HG02571 (cell line): ENCODE data around the gene ACYP1.
"Not testable (repeated sequence)": the region's sequence is repeated elsewhere in the genome, so short reads cannot be mapped to it uniquely, and the experiment has no call there.

Experiments
- ATAC-seq: cut with Tn5 transposase; IDR thresholded peaks from one replicate; pipeline ENCODE4 v1.9.1; 2021; ENCODE audit warnings: mild to moderate bottlenecking, moderate library complexity; ENCODE audit not compliant: unreplicated experiment

Gene ACYP1

GRCh38 chr14:75068294-75069120, 4.7 kb upstream of the ACYP1 start:
- no peak for ATAC-seq

- ATAC-seq = not testable (repeated sequence)
Observed at GRCh38 chr14:75067765-75068164, 3.9 kb upstream of the ACYP1 start.

- no peak for ATAC-seq
Observed at GRCh38 chr14:75067212-75067611, 3.4 kb upstream of the ACYP1 start.

GRCh38 chr14:75066691-75067090, 2.9 kb upstream of the ACYP1 start:
- ATAC-seq = no peak

GRCh38 chr14:75064205-75064567, 362 bp upstream of the ACYP1 start:
- ATAC-seq = no peak

GRCh38 chr14:75063013-75063412, 811 bp downstream of the ACYP1 start:
- no peak for ATAC-seq

GRCh38 chr14:75060420-75060819, 3.4 kb downstream of the ACYP1 start:
- ATAC-seq = no peak

- no peak for ATAC-seq
Observed at GRCh38 chr14:75059642-75060041, 4.2 kb downstream of the ACYP1 start.

GRCh38 chr14:75054421-75054820, 9.4 kb downstream of the ACYP1 start:
- ATAC-seq = no peak

GRCh38 chr14:75053396-75054291, 10.2 kb downstream of the ACYP1 start:
- no peak for ATAC-seq

GRCh38 chr14:75051556-75051899, 12.3 kb downstream of the ACYP1 start:
- no peak for ATAC-seq

GRCh38 chr14:75050852-75051555, 12.8 kb downstream of the ACYP1 start, which contains the start of gene MLH3:
MLH3 (minus strand) TSS chr14:75051467; CDS start chr14:75049655, 1,812 bp downstream.
- ATAC-seq = peak; percentile 76

GRCh38 chr14:75049731-75050201, 14.1 kb downstream of the ACYP1 start:
- ATAC-seq = no peak

- no peak for ATAC-seq
Observed at GRCh38 chr14:75049136-75049535, 14.7 kb downstream of the ACYP1 start.

- ATAC-seq = no peak
Observed at GRCh38 chr14:75048101-75048500, 15.7 kb downstream of the ACYP1 start.

GRCh38 chr14:75047506-75047905, 16.3 kb downstream of the ACYP1 start:
- no peak for ATAC-seq

GRCh38 chr14:75046899-75047298, 16.9 kb downstream of the ACYP1 start:
- no peak for ATAC-seq

- no peak for ATAC-seq
Observed at GRCh38 chr14:75046275-75046674, 17.5 kb downstream of the ACYP1 start.

GRCh38 chr14:75044752-75045151, 19.1 kb downstream of the ACYP1 start:
- no peak for ATAC-seq

- no peak for ATAC-seq
Observed at GRCh38 chr14:75044322-75044721, 19.5 kb downstream of the ACYP1 start.

- ATAC-seq = no peak
Observed at GRCh38 chr14:75042035-75042434, 21.8 kb downstream of the ACYP1 start.
